Caki2 (cell line): ENCODE data around the gene APOD. TPM values are rescaled to one million over a fixed set of nuclear protein-coding genes. Genes with fewer than 3 reads are reported as not detected.
A peak's percentile ranks its signal among the peaks of the same experiment; 100 is the strongest.

Experiments used
- DNase-seq: peaks from one replicate; pipeline ENCODE4 v3.0.0-alpha.2; 2015; ENCODE audit warnings: low read depth
- in situ Hi-C: cut with HindIII; loops from 2 replicates; pipeline ENCODE4 v1.10.0; 2016; ENCODE audit warnings: low sequenced_read_pairs, low pct_unique_long_range_greater_than_20kb, mixed read lengths
- total RNA-seq: library from RNA; depleted of rRNA; stranded (reverse); fragments of >200 nt; shearing (Covaris generic); gene quantifications from 2 replicates; pipeline ENCODE4 v1.2.3, GENCODE V29; 2014; ENCODE audit warnings: low replicate concordance; rRNA removed

Gene APOD
- total RNA-seq, 1 experiment from 2014 or later, result not detected

DNA sequence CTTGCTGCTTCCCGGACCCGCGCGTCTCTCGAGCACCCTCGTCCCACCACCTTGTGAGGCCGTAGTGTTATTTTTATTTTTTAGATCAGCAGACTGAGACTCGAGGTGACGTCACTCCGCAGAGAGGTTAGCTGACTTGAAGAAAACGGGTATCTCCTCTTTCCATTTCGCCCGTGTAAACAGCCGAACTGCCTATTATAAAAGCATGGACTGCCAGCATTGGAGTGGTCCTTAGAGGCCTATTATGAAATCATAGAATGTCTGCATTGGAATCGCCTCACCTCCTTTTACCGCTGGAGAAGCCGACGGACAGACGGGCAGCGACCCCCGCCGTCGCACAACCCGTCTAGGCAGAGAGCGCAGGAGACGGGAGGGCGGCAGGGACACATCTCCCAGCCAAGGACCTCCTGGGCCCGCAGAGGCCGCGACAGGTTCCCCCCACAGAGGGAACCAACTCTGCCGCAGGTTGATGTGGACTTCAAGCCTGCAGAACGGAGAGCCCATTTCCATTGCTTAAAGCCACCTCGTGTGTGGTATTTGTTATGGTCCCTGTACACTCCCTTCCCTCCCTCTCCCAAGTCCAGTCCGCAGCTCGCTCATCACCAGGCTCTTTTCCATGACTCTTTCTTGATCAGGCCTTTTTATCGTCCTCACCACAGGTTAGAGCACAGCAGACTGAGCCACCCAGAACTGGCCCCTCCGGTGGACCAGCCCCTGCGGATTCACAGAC, 40.1 kb downstream of the APOD start:
- in situ Hi-C loops, result no loop called here
- DNase-seq, result no peak

DNA sequence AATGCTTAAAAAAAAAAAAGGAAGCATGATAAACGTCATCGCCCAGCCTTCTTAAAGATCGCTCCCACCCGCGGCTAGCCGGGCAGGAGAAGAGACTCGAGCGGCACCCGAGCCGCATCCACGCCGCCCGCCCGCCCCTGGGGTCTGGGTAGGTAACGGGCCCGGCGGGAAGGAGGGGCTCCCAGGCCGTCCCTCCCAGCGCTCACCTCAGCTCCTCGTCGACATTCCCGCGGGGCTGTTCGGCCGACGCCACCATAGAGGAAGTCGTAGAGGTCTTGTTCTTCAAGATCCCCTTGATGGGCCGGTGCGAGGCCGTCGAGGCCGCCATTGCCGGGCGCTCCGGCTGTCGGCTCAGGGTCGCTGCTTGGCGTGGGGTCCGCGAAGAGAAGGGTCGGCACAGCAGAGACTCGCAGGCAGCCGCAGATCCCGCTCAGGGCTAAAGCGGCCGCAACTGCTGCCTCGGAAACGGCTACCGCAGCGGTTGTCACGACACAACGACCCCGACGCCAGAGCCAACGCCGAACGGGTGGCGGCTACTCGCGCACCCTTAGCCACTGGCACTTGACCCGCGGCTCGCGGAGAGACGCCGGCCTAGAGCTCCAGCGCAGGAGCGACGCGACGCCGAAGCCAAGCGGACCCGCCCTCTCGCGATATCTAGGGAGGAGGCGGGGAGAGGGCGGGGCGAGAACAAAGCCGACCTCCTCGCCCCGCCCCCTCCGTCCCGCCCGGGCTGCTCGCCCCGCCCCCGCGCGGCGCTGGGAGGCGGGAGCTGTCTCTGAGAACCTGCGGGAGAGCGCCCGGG, 40.8 kb downstream of the APOD start, which contains the start of gene PPP1R2:
PPP1R2 (minus strand) TSS at position 628 of the 802 bp plus-strand sequence; CDS start at position 328, 300 bp downstream.
- peak; percentile 81 for DNase-seq
- in situ Hi-C loops, result no loop called here

DNA sequence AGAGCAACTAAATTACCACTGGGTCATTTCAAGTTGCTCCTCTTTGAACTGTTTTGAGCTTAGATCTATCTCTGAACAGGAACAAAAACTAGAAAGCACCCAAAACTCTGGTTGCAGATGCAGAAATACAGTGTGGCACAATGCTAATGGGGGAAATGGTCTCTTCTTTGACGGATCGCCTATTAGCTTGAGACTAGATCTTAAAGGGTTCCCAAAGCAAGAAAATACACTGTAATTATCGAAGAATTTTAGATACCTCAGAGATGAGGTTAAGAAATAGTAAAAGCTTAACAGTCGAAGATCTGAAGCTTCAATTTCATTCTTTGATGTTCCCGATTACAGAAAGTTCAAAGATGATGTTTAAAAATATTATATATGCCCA, 41.4 kb downstream of the APOD start:
- in situ Hi-C loops, result no loop called here
- DNase-seq, result no peak

DNA sequence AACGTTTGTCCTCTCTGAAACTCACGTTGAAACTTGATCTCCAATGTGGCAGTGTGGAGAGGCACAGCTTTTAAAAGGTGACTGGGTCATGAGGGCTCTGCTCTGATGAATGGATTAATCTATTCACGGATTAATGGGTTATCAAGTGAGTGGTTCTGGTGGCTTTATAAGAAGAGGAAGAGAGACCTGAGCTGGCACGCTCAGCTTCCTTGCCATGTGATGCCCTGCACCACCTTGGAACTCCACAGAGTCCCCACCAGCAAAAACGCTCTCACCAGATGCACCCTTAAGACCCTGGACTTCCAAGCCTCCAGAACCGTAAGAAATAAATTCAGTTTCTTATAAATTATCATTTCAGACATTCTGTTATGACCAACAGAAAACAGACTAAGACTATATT, 43.2 kb downstream of the APOD start:
- in situ Hi-C loops, result no loop called here
- no peak for DNase-seq

DNA sequence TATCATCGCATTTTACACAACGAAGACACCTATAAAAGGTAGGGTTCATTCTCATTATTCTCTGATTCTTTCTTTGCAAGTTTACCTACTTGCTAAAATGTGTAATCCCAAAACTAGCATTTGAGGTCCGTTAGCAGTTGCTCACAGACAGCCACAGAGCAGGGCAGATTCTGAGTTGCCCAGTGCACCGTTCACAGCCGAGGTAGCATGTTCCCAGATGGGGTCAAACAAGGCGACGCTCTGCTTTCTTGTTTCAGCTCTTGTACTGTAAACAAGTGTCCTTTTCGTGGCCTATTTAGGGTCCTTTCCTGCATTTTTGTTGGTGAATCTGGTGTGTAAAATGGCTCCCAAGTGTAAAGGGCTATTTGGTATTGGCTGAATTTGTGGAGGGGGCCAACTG, 43.7 kb downstream of the APOD start:
- in situ Hi-C loops, result no loop called here

DNA sequence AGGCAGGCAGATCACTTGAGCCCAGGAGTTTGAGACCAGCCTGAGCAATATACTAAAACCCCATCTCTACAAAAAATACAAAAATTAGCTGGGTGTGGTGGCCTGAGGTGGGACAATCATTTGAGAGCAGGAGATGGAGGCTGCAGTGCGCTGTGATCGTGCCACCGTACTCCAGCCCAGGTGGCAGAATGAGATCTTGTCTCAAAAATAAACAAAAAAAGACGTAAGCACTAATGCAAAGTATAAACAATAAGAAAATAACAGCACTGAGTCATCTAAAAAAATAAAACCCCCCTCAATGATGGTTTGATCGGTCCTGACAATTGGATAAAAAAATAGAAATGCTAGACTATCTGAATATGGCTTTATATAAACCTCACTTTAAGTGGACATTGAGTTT, 44.3 kb downstream of the APOD start:
- in situ Hi-C loops, result no loop called here
- DNase-seq, result no peak

More for the DNA sequence above, 43.7 kb downstream of the APOD start:
- no peak for DNase-seq

DNA sequence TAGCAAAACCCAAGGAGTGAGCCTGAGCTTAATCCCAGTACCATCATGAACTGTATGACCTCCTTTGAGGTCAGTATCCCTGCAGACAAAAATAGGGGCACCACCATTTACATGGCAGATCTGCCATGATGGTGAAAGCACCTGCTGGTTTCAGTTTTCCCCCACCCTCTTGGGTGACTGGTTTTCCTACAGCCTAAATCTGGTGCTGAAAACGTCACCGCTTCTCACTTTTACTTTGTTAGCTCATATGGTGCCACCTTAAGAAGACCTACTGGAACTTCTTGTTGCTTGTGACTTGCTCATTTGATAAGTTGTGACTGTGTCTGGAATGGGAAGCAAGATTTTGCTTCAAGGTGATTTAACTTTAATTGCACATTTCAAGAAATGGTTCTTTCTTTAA, 45.7 kb downstream of the APOD start:
- no peak for DNase-seq
- in situ Hi-C loops, result no loop called here

DNA sequence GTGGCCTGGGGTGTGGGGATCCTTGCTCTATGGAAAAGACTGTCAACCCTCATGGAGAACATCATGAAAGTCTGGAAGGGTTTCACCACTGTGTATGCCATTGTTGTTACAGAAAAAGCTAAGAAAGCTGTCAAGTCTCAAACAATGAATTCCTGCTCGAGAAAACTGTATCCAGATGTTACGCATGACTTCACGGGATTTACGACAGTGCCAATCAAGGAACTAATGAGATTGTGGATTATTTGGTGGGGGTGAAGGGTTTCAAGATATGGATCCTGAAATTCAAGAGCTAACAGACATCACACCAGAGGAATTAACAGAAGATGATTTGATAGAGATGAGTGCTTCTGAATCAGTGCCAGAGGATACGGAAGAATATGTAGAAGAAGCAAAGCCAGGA, 48.4 kb downstream of the APOD start:
- no peak for DNase-seq
- in situ Hi-C loops, result no loop called here

DNA sequence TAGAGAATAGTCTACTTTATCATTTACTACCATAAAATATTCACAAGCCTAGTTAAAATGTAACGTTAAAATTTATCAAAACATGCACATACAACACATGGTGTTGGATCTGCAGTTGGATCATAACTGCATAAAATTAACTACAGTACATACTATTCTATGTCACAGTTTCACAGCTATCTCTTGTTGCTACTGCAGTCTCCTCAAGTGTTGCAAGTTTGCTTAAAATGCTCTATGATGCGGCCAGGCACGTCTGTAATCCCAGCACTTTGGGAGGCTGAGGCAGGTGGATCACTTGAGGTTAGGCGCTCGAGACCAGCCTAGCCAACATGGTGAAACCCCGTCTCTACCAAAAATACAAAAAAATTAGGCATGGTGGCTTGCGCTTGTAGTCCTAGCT, 50.9 kb downstream of the APOD start:
- in situ Hi-C loops, result no loop called here

DNA sequence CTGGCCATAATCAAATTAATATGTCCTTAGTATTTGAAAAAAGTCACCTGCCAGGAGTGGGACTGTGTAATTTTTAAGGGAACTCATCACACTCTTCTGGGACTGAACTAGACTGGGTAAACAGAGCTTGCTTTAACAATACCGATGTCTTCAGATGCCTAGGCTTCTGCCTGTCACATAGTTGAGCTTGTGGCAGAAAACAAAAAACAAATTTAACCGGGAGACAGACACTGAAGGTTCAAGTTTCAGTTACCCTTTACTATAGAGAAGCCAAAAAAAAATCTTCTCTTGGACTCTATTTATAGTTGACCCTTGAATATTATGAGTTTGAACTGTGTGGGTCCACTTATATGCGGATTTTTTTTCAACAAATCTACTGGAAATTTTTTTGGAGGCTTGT, 51.4 kb downstream of the APOD start:
- DNase-seq, result no peak
- in situ Hi-C loops, result no loop called here

More for the DNA sequence above, 50.9 kb downstream of the APOD start:
- no peak for DNase-seq

DNA sequence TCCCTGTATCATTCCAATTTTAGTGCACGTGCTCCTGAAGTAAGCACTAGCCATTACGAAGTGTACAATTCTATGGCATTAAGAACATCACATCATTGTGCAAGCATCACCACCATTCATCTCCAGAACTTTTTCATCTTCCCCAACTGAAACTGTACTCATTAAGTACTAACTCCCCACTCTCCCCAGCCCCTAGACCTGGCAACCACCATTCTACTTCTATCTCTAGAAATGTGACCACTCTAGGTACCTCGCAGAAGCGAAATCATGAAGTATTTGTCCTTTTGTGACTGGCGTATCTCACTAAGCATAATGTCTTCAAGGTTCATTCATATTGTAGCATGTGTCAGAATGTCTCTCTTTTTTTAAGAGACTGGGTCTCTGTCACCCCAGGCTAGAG, 52.1 kb downstream of the APOD start:
- DNase-seq, result no peak
- in situ Hi-C loops, result no loop called here

DNA sequence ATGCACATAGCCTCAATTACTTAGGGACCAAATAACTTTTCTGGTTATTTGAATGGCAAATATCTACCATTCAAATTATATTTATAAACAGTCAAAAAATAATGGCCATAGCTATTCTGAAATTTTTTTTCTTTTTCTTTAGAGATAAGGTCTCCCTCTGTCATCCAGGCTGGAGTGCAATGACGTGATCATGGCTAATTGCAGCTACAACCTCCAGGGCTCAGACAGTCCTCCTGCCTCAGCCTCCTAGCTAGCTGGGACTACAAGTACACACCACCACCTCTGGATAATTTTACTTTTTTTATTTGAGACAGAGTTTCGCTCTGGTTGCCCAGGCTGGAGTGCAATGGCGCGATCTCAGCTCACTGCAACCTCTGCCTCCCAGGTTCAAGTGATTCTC, 57.2 kb downstream of the APOD start:
- in situ Hi-C loops, result no loop called here
- no peak for DNase-seq

DNA sequence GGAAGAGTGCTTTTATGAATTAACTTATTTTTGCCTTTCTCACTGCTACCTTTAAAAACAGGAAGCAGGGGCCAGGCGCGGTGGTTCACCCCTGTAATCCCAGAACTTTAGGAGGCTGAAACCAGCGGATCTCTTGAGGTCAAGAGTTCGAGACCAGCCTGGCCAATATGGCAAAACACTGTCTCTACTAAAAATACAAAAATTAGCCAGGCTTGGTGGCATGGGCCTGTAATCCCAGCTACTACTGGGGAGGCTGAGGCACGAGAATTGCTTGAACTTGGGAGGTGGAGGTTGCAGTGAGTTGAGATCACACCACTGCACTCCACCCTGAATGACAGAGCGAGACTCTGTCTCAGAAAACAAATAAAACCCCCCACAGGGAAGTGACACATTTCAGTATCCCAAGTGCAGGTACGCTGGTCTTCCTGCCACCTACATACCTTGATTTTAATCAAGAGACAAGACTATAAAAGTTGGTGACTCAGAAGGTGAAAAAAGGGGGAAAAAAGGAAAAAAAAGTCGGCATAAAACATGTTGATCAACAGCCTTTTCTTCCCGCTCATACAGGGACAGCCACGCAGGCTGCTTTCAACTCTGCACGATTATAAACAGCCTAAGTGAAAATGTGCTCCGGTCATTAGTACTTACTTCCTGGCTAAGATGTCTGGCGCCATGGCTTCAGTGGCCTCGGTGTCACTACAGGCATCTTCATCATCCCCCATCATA, 59.4 kb downstream of the APOD start:
- in situ Hi-C loops, result loop anchor here (25.0 kb wide), 1 partner anchor 212 kb away; no protein-coding TSS in a partner anchor
- DNase-seq, result no peak

DNA sequence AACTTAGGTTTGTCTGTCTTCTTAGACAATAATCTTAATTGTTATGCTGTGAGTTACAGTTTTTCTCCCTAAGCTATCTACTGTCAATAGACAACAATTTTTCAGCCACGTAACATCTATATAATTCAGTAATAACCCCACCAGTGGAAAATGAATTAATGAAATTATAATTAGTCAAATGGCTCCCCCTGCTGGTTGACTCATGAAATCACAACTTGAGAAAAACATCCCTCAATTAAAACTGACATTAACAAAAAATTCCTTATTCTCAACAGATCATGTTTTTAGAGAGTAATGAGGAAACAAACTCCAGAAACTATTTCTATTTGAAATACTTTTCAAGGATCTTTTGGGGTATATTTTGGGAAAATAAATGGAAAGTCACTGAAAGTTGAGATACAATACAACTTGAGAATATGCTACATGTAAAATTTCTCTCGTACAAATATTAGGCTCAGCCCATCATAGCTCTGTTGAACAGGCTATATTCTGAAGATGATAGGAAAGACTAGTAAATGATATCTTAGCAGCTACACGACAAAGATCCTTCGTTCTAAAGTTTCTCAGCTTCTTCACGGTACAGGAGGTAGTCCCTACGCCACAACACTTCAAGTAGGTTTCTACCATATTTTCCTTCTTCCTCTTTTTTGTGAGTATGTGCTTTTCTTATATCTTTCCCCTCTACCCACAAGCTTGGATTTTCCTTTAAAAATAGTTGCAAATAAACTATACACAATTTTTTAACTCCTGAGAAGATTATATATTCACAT, 61.3 kb downstream of the APOD start:
- in situ Hi-C loops, result loop anchor here (25.0 kb wide), 1 partner anchor 210 kb away; no protein-coding TSS in a partner anchor
- no peak for DNase-seq

Other genes starting within 250 kb of the APOD start
- gene ACAP2, start 140.9 kb downstream of the APOD start, total RNA-seq, result 18.7 and 19.8 TPM in 2 replicates
- 40.7 and 77.8 TPM in 2 replicates for gene PPP1R2, start 40.6 kb downstream of the APOD start, total RNA-seq
- 0.17 and 29.7 TPM in 2 replicates for gene MUC20, start 137.0 kb upstream of the APOD start, total RNA-seq
- 0.06 and 0.20 TPM in 2 replicates for gene MUC4, start 228.0 kb upstream of the APOD start, total RNA-seq